H1 (cell line): Measurements from ENCODE around the gene RIMBP2. TPM values are rescaled to one million over a fixed set of nuclear protein-coding genes. Genes with fewer than 3 reads are reported as not detected.

Source experiments
- CTCF ChIA-PET: fragments of 300-600 bp; sonication (Branson Sonifier 250); formaldehyde crosslinking; loops from one replicate; lab custom pipeline; 2021; ENCODE audit not compliant: partially characterized antibody; lab: Charles Lee
- POLR2A ChIA-PET: fragments of 300-600 bp; sonication (Branson Sonifier 250); formaldehyde crosslinking; loops from one replicate; lab custom pipeline; 2021; ENCODE audit warnings: inconsistent platforms; ENCODE audit not compliant: partially characterized antibody; lab: Charles Lee
- DNase-seq, 2 experiments: peaks; one replicate each; pipeline versions ENCODE4 v3.0.0 to v3.0.0-alpha.2; 2010 to 2022; ENCODE audit warnings: low spot score in 2 of 2, low read depth in 1 of 2, mixed read lengths in 1 of 2
- FAIRE-seq: peaks from 2 replicates; lab custom pipeline; 2011; peaks lifted over from hg19 to GRCh38; lab: Jason Lieb, UNC
- H2AFZ ChIP-seq: 2 replicates; pipeline ENCODE4 v1.8.1; 2012; ENCODE audit warnings: low read length, inconsistent platforms
- H2AK5ac ChIP-seq: 2 replicates; pipeline ENCODE4 v1.6.1; 2013; ENCODE audit warnings: low read depth, low read length
- H2BK120ac ChIP-seq: replicated peaks from 2 replicates; pipeline ENCODE3; 2013; ENCODE audit warnings: low read depth, low read length, inconsistent platforms
- H2BK12ac ChIP-seq: 2 replicates; pipeline ENCODE4 v1.6.1; 2013; ENCODE audit warnings: low read depth, low read length
- H2BK15ac ChIP-seq: 2 replicates; pipeline ENCODE4 v1.6.1; 2013; ENCODE audit warnings: low read length
- H2BK20ac ChIP-seq: 2 replicates; pipeline ENCODE4 v1.6.1; 2013; ENCODE audit warnings: low read length
- H2BK5ac ChIP-seq: 2 replicates; pipeline ENCODE4 v1.6.1; 2013; ENCODE audit warnings: low read depth, low read length
- H3K14ac ChIP-seq: 2 replicates; pipeline ENCODE4 v1.6.1; 2013; ENCODE audit warnings: inconsistent platforms; ENCODE audit not compliant: insufficient read length
- H3K18ac ChIP-seq: 2 replicates; pipeline ENCODE4 v1.6.1; 2013; ENCODE audit warnings: low read length; ENCODE audit errors: extremely low read depth
- H3K23ac ChIP-seq: 2 replicates; pipeline ENCODE4 v1.6.1; 2013; ENCODE audit warnings: inconsistent platforms; ENCODE audit not compliant: insufficient read length
- H3K23me2 ChIP-seq: 2 replicates; pipeline ENCODE4 v1.6.1; 2013; ENCODE audit warnings: low read depth, low read length
- H3K27ac ChIP-seq: 2 replicates; pipeline ENCODE4 v1.6.1; 2011; ENCODE audit warnings: low read depth, low read length, inconsistent platforms
- H3K27me3 ChIP-seq, 4 experiments: replicated peaks in 1 of 4; 1 replicate in 1 of 4; 2 replicates in 3 of 4; pipeline versions ENCODE4 v1.6.1 to v1.8.1; 2011 to 2013; ENCODE audit warnings: low read length in 3 of 4, mild to moderate bottlenecking in 3 of 4, inconsistent platforms in 2 of 4, mixed read lengths in 2 of 4, moderate library complexity in 1 of 4; ENCODE audit not compliant: control insufficient read depth in 3 of 4, insufficient read depth in 3 of 4; ENCODE audit errors: extremely low read depth in 1 of 4
- H3K36me3 ChIP-seq, 4 experiments: 2 replicates each; pipeline versions ENCODE4 v1.6.1 to v1.8.1; 2011 to 2013; ENCODE audit warnings: mild to moderate bottlenecking in 4 of 4, low read length in 3 of 4, moderate library complexity in 2 of 4, control low read depth in 1 of 4, inconsistent platforms in 1 of 4; ENCODE audit not compliant: insufficient read depth in 4 of 4, control insufficient read depth in 2 of 4
- H3K4ac ChIP-seq: replicated peaks from 2 replicates; pipeline ENCODE3; 2013; ENCODE audit warnings: low read length, low read depth, mixed read lengths, inconsistent platforms; ENCODE audit not compliant: insufficient read length
- H3K4me1 ChIP-seq, 4 experiments: replicated peaks in 1 of 4; 1 replicate in 1 of 4; 2 replicates in 3 of 4; pipeline versions ENCODE4 v1.6.1 to v1.8.1; 2011 to 2013; ENCODE audit warnings: low read length in 3 of 4, inconsistent platforms in 2 of 4, mixed read lengths in 1 of 4; ENCODE audit not compliant: insufficient read depth in 4 of 4, control insufficient read depth in 3 of 4
- H3K4me2 ChIP-seq, 2 experiments: 2 replicates each; pipeline versions ENCODE4 v1.6.1 to v1.8.1; 2011 to 2013; ENCODE audit warnings: low read depth in 2 of 2, low read length in 2 of 2, control low read depth in 1 of 2, inconsistent platforms in 1 of 2, mild to moderate bottlenecking in 1 of 2; ENCODE audit not compliant: insufficient read depth in 1 of 2
- H3K4me3 ChIP-seq, 4 experiments: fragments of 200-600, 300-600 bp in 1 of 4; sonication (generic), shearing (Covaris generic), sonication (Bioruptor Twin) in 1 of 4; 2 replicates each; pipeline versions ENCODE4 v1.5.1 to v1.8.1; 2011 to 2016; ENCODE audit warnings: low read length in 4 of 4, low read depth in 3 of 4, control low read depth in 2 of 4, inconsistent platforms in 2 of 4, mild to moderate bottlenecking in 2 of 4, mixed read lengths in 1 of 4, moderate library complexity in 1 of 4; ENCODE audit not compliant: insufficient read depth in 2 of 4; ENCODE audit errors: extremely low read depth in 1 of 4
- H3K56ac ChIP-seq: replicated peaks from 2 replicates; pipeline ENCODE3; 2013; ENCODE audit warnings: low read depth, mild to moderate bottlenecking, mixed read lengths, low read length, inconsistent platforms; ENCODE audit not compliant: insufficient read length
- H3K79me1 ChIP-seq: 2 replicates; pipeline ENCODE4 v1.6.1; 2013; ENCODE audit warnings: low read depth, low read length, control low read depth
- H3K79me2 ChIP-seq, 2 experiments: 2 replicates each; pipeline versions ENCODE4 v1.6.1 to v1.8.1; 2012 to 2013; ENCODE audit warnings: low read length in 2 of 2, mild to moderate bottlenecking in 2 of 2, inconsistent platforms in 1 of 2; ENCODE audit not compliant: insufficient read depth in 2 of 2, control insufficient read depth in 1 of 2
- H3K9ac ChIP-seq, 4 experiments: replicated peaks in 1 of 4; 1 replicate in 1 of 4; 2 replicates in 3 of 4; pipeline versions ENCODE4 v1.6.1 to v1.8.1; 2011 to 2013; ENCODE audit warnings: low read depth in 3 of 4, low read length in 3 of 4, control low read depth in 2 of 4, mild to moderate bottlenecking in 2 of 4, moderate library complexity in 2 of 4, inconsistent platforms in 1 of 4; ENCODE audit errors: extremely low read depth in 1 of 4
- H3K9me3 ChIP-seq, 2 experiments: 2 replicates each; pipeline versions ENCODE4 v1.6.1 to v1.8.1; 2012 to 2013; ENCODE audit warnings: mild to moderate bottlenecking in 2 of 2, moderate library complexity in 2 of 2, control low read depth in 1 of 2, inconsistent platforms in 1 of 2, low read depth in 1 of 2, low read length in 1 of 2, mixed read lengths in 1 of 2; ENCODE audit not compliant: insufficient read depth in 2 of 2
- H4K20me1 ChIP-seq, 2 experiments: replicated peaks in 1 of 2; 2 replicates each; pipeline versions ENCODE3 to v1.8.1; 2011 to 2013; ENCODE audit warnings: inconsistent platforms in 2 of 2, low read length in 2 of 2, mild to moderate bottlenecking in 1 of 2; ENCODE audit not compliant: insufficient read depth in 2 of 2, control insufficient read depth in 1 of 2
- H4K5ac ChIP-seq: 2 replicates; pipeline ENCODE4 v1.6.1; 2013; ENCODE audit warnings: low read length, low read depth, mixed read lengths, inconsistent platforms; ENCODE audit not compliant: insufficient read length
- H4K8ac ChIP-seq: 2 replicates; pipeline ENCODE4 v1.8.0; 2013; ENCODE audit warnings: mild to moderate bottlenecking, moderate library complexity, low read length, inconsistent platforms; ENCODE audit not compliant: insufficient read depth; ENCODE audit errors: extremely low read depth
- H4K91ac ChIP-seq: replicated peaks from 2 replicates; pipeline ENCODE3; 2013; ENCODE audit warnings: low read length, mixed read lengths, inconsistent platforms; ENCODE audit not compliant: insufficient read length
- EGR1 ChIP-seq: IDR thresholded peaks from 2 replicates; pipeline ENCODE4 v1.6.1; 2011; ENCODE audit warnings: low read depth, low read length, borderline replicate concordance
- WGBS, 2 experiments: shearing (Covaris generic) in 1 of 2; methylation state at CpG; one replicate each; pipeline versions ENCODE4 v1.1.6 to v1.1.7; 2013 to 2015; ENCODE audit warnings: low lambda C conversion rate in 2 of 2, mixed read lengths in 2 of 2, inconsistent platforms in 1 of 2, low coverage in 1 of 2, missing lambda C conversion rate in 1 of 2; ENCODE audit not compliant: insufficient replicate concordance in 2 of 2, insufficient coverage in 1 of 2, insufficient read length in 1 of 2; ENCODE audit errors: extremely low coverage in 1 of 2, missing lambda C conversion rate in 1 of 2; 5-methylcytosine and 5-hydroxymethylcytosine counted together
- polyA plus RNA-seq, 7 experiments: library from polyadenylated mRNA; depleted of rRNA in 3 of 7; stranded (reverse) in 5 of 7; unstranded in 2 of 7; fragments of >200 nt in 5 of 7; fragments of 200-250 nt in 2 of 7; gene quantifications; 1 replicate in 5 of 7; 2 replicates in 1 of 7; 4 replicates in 1 of 7; pipeline versions ENCODE4 v1.2.1 to v1.2.3, GENCODE V29; 2011 to 2013; ENCODE audit warnings: missing spikeins in 2 of 7, mixed read lengths in 2 of 7
- total RNA-seq: library from RNA; stranded (reverse); fragmentation: NEBNext Ultra II Directional; extraction: Animal tissue kit (Norgen Biotek cat#: 25700); gene quantifications from 2 replicates; pipeline ENCODE4 v1.2.1, GENCODE V29; 2021
- TF ChIP-seq, protein P1 (sequence below): IDR thresholded peaks from 2 replicates; pipeline ENCODE4 v1.6.1; 2011; ENCODE audit warnings: low read length, improper control_type of control experiment

The RIMBP2 gene
- total and polyA plus RNA-seq, 2 of the 8 experiments (the other 6 are each of a cell fraction or from before 2014, with no cell fraction given) = 0.18 to 0.65 TPM

DNA sequence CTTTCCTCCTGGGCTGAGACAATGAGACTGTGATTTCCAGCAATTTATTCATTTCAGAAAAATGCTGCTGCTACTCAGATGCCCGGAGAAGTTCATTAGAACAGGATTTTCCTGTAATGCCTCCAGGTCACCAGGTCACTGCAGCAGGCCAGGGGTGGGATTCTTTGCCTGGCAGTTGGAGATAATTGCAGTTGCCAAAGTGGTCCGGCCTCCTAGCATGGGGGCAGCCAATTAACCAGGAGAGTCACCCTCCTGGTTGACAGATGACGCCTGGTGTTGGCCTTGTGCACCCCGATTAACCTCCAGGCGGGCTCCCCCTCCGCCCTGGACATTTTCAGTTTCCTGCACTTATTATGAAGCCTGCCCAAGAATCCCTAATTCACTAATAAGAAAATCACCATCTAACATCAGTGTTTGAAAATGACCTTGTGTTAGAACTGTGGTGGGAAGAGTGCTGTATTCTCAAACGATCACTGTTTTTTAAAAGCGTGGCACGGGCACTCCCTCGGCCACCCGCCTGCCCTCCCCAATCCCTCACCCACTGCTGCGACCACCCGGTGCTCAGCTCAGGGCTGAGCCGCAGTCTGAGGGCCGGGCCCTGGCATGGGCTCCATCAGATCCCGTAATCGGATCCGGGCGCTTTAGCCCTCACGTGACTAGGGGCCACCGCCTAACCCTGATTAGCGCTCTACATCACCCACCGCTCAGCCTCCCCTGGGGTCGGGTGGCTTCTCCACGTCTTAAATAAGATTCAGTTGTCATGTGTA is 12.9 kb downstream of the RIMBP2 start:
- Histone ChIP-seq H2BK20ac (no peak overlapping the region), H3K79me2 (no peaks in the 10 kb centered on the region), H2BK15ac (no peak overlapping the region), H3K79me1 (no peaks in the 10 kb centered on the region), H4K5ac (no peak overlapping the region), H2BK120ac (no peak overlapping the region), H3K56ac (no peak overlapping the region), H3K4me1 (peaks cover 0 to 9% (median 3%) of the 10 kb centered on the region in 4 experiments; a peak in 3 of 7 replicates), H3K27ac (no peak overlapping the region), H3K4me2 (no peak overlapping the region), H2AFZ (no peak overlapping the region), H3K9me3 (no peaks in the 10 kb centered on the region; a peak in 1 of 4 replicates), H3K14ac (no peak overlapping the region), H3K9ac (no peak overlapping the region), H3K23ac (no peak overlapping the region), H3K23me2 (no peaks in the 10 kb centered on the region), H3K18ac (no peak overlapping the region), H2BK5ac (no peak overlapping the region), H2BK12ac (no peak overlapping the region), H3K4me3 (no peak overlapping the region), H3K36me3 (no peaks in the 10 kb centered on the region), H3K4ac (no peak overlapping the region), H4K20me1 (no peaks in the 10 kb centered on the region), H2AK5ac (no peak overlapping the region), H4K91ac (no peak overlapping the region), H4K8ac (no peak overlapping the region), H3K27me3 (no peaks in the 10 kb centered on the region)
- no peak for TF ChIP-seq EGR1
- TF ChIP-seq, protein P1, sequence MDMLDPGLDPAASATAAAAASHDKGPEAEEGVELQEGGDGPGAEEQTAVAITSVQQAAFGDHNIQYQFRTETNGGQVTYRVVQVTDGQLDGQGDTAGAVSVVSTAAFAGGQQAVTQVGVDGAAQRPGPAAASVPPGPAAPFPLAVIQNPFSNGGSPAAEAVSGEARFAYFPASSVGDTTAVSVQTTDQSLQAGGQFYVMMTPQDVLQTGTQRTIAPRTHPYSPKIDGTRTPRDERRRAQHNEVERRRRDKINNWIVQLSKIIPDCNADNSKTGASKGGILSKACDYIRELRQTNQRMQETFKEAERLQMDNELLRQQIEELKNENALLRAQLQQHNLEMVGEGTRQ = 0 out of 2 replicates have a peak, but pooled peaks have one; percentile 13
- 86% methylated on average over 23 of the region's 25 CpGs; no CpG with 5 or more reads in 1 of the 2 experiments for WGBS, 2 experiments
- no peak for FAIRE-seq
- ChIA-PET CTCF (interaction anchor here (0.9 to 1.0 kb wide), 2 partner anchors 11 to 15 kb away, joined by 3 to 4 read pairs; no protein-coding TSS in a partner anchor), POLR2A (no interaction called here)
- peak in 1 of 2 experiments; percentile 43 for DNase-seq
